ENCODE measurements around the gene PSMB3. TPM values are rescaled to one million over a fixed set of nuclear protein-coding genes. Genes with fewer than 3 reads are reported as not detected.

PSMB3 gene
- total RNA-seq, 1 donor from 2014 or later: 118 TPM

GRCh38 chr17:38749223-38750043, 3.1 kb upstream of the PSMB3 start:
- no peak for DNase-seq (ENCODE audit: low spot score)
- TF ChIP-seq CTCF (IDR thresholded peaks at IDR 0.05): peak; percentile 7
- Mint-ChIP-seq H3K4me1 (ENCODE audit: low read depth) (peaks cover 60% of the 10 kb centered on the region), H3K4me3 (ENCODE audit: unreplicated experiment) (peak overlapping the region; percentile 79), H3K36me3 (ENCODE audit: low read depth) (peaks cover 1% of the 10 kb centered on the region), H3K9me3 (ENCODE audit: low read depth) (no peaks in the 10 kb centered on the region), H3K27me3 (ENCODE audit: low read depth) (no peaks in the 10 kb centered on the region), H3K27ac (ENCODE audit: unreplicated experiment) (peak overlapping the region; percentile 63)

- no peaks in the 10 kb centered on the region for H3K27me3 Mint-ChIP-seq (ENCODE audit: low read depth)
- H3K4me1 Mint-ChIP-seq (ENCODE audit: low read depth): peaks cover 59% of the 10 kb centered on the region
- no peak for TF ChIP-seq CTCF (IDR thresholded peaks at IDR 0.05)
- no peaks in the 10 kb centered on the region for H3K9me3 Mint-ChIP-seq (ENCODE audit: low read depth)
- H3K36me3 Mint-ChIP-seq (ENCODE audit: low read depth): peaks cover 1% of the 10 kb centered on the region
- H3K27ac Mint-ChIP-seq (ENCODE audit: unreplicated experiment): peak overlapping the region; percentile 45
- DNase-seq (ENCODE audit: low spot score): no peak
- H3K4me3 Mint-ChIP-seq (ENCODE audit: unreplicated experiment): peak overlapping the region; percentile 79
Measured at GRCh38 chr17:38750044-38750311, 2.6 kb upstream of the PSMB3 start.

GRCh38 chr17:38750312-38751121, 2.0 kb upstream of the PSMB3 start:
- Mint-ChIP-seq H3K4me1 (ENCODE audit: low read depth) (peaks cover 53% of the 10 kb centered on the region), H3K27me3 (ENCODE audit: low read depth) (no peaks in the 10 kb centered on the region), H3K4me3 (ENCODE audit: unreplicated experiment) (peak overlapping the region; percentile 93), H3K9me3 (ENCODE audit: low read depth) (no peaks in the 10 kb centered on the region), H3K27ac (ENCODE audit: unreplicated experiment) (peak overlapping the region; percentile 42), H3K36me3 (ENCODE audit: low read depth) (peaks cover 1% of the 10 kb centered on the region)
- no peak for TF ChIP-seq CTCF (IDR thresholded peaks at IDR 0.05)
- no peak for DNase-seq (ENCODE audit: low spot score)

- Mint-ChIP-seq H3K4me3 (ENCODE audit: unreplicated experiment) (peak overlapping the region; percentile 93), H3K4me1 (ENCODE audit: low read depth) (peaks cover 46% of the 10 kb centered on the region), H3K9me3 (ENCODE audit: low read depth) (no peaks in the 10 kb centered on the region), H3K27ac (ENCODE audit: unreplicated experiment) (peak overlapping the region; percentile 42), H3K36me3 (ENCODE audit: low read depth) (peaks cover 3% of the 10 kb centered on the region), H3K27me3 (ENCODE audit: low read depth) (no peaks in the 10 kb centered on the region)
- no peak for TF ChIP-seq CTCF (IDR thresholded peaks at IDR 0.05)
- no peak for DNase-seq (ENCODE audit: low spot score)
Measured at GRCh38 chr17:38751144-38751807, 1.3 kb upstream of the PSMB3 start.

GRCh38 chr17:38751808-38752307, 683 bp upstream of the PSMB3 start:
- TF ChIP-seq CTCF (IDR thresholded peaks at IDR 0.05): no peak
- H3K27me3 Mint-ChIP-seq (ENCODE audit: low read depth): no peaks in the 10 kb centered on the region
- no peak for DNase-seq (ENCODE audit: low spot score)
- H3K27ac Mint-ChIP-seq (ENCODE audit: unreplicated experiment): peak overlapping the region; percentile 95
- peak overlapping the region; percentile 93 for H3K4me3 Mint-ChIP-seq (ENCODE audit: unreplicated experiment)
- peaks cover 3% of the 10 kb centered on the region for H3K36me3 Mint-ChIP-seq (ENCODE audit: low read depth)
- no peaks in the 10 kb centered on the region for H3K9me3 Mint-ChIP-seq (ENCODE audit: low read depth)
- peaks cover 40% of the 10 kb centered on the region for H3K4me1 Mint-ChIP-seq (ENCODE audit: low read depth)

All from chondrocyte (in vitro differentiated cells).